A673 (cell line): ENCODE measurements around the gene DNAI1.

ENCODE experiments used
- CTCF ChIP-seq: fragments of 300-800, 200-600 bp; sonication (generic); conservative IDR thresholded peaks from 2 replicates; pipeline ENCODE4 v1.5.1; 2017; ENCODE audit warnings: low read depth, mild to moderate bottlenecking, antibody characterized with exemption, low read length, moderate library complexity, mixed read lengths
- EZH2 ChIP-seq: fragments of 200-600 bp; sonication (generic); IDR thresholded peaks from 2 replicates; pipeline ENCODE4 v1.6.1; 2017; ENCODE audit warnings: borderline replicate concordance, low read depth, mild to moderate bottlenecking, mixed read lengths, antibody characterized with exemption, low read length; ENCODE audit not compliant: poor library complexity, severe bottlenecking

- TF ChIP-seq EZH2 (no peak), CTCF (no peak)
Observed at GRCh38 chr9:34491596-34491995, 33.0 kb downstream of the DNAI1 start.
